ENCODE data around the gene CC2D2A. TPM values are rescaled to one million over a fixed set of nuclear protein-coding genes. Genes with fewer than 3 reads are reported as not detected.

The CC2D2A gene
- total and polyA plus RNA-seq, 10 of the 15 experiments (the other 5 are each of a cell fraction or from before 2014, with no cell fraction given), result 0.04 to 1.1 (median 0.26) TPM

DNA sequence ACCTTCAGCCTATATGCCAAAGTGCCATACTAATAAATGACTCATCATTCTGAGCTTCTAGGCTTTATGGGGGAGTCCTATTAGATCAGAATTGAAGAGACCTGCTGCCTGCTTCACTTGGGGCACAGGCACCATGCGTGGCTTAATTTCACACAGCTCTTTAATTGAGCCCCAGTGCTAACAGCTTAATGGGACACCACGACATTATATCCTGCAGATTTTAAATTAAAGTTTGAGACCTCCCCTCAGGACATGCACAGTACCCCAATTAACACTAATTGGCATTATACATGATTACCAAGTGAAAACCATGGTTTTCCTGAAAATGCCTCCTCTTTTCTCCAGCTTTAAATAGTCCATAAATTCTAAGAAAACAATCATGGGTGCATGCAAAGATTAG, 35.0 kb upstream of the CC2D2A start (continued):
- no peak for TF ChIP-seq SUZ12 (IDR thresholded peaks at IDR 0.05; ENCODE audit: unreplicated experiment)
- TF ChIP-seq NR2C1 (IDR thresholded peaks at IDR 0.05), result no peak
- TF ChIP-seq RAD51 (IDR thresholded peaks at IDR 0.05), result no peak
- TF ChIP-seq NR2F1 (conservative IDR thresholded peaks at IDR 0.05), result no peak
- TF ChIP-seq PAX5 (IDR thresholded peaks at IDR 0.05; ENCODE audit: borderline replicate concordance, low read depth, low read length), result no peak
- no peak for TF ChIP-seq BRCA1 (IDR thresholded peaks at IDR 0.05; ENCODE audit: low read depth, low read length)
- TF ChIP-seq, protein P1, sequence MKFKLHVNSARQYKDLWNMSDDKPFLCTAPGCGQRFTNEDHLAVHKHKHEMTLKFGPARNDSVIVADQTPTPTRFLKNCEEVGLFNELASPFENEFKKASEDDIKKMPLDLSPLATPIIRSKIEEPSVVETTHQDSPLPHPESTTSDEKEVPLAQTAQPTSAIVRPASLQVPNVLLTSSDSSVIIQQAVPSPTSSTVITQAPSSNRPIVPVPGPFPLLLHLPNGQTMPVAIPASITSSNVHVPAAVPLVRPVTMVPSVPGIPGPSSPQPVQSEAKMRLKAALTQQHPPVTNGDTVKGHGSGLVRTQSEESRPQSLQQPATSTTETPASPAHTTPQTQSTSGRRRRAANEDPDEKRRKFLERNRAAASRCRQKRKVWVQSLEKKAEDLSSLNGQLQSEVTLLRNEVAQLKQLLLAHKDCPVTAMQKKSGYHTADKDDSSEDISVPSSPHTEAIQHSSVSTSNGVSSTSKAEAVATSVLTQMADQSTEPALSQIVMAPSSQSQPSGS (IDR thresholded peaks at IDR 0.05; ENCODE audit: low read length), result no peak
- TF ChIP-seq NBN (IDR thresholded peaks at IDR 0.05), result no peak

DNA sequence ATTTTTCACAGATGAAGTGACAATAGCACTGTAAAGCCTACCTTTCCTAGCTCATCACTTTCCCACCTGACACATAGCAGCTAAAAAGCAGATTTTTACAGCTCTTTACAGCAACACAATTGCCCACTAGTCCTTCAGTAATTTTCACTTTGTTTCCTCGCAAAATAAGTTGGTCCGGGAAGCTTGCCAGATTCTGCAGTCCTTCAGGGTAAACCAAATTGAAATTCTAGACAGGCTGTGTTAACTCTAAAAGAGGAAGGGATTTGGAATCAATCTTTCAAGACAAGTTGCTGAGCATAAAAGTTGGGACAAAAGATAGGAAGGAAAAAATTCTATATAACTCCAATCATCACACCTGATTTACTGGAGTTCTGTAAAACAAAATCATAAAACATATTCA, 33.2 kb upstream of the CC2D2A start:
- SMC1A ChIA-PET (ENCODE audit: uncharacterized antibody, unreplicated experiment), result no interaction called here
- H3K27me3 ChIP-seq (replicated peaks in 1 of 2; ENCODE audit: control insufficient read depth in 2 of 2, insufficient read depth in 2 of 2, low read length in 1 of 2), result no peaks in the 10 kb centered on the region
- DNase-seq (ENCODE audit: low read depth, low spot score) (no peak), FAIRE-seq (no peak), ATAC-seq (no peak)
- H4K20me1 ChIP-seq (ENCODE audit: control insufficient read depth, insufficient read depth), result no peaks in the 10 kb centered on the region
- in situ Hi-C loops (cut with MboI) (no loop called here), intact Hi-C loops (cut with micrococcal nuclease; ENCODE audit: unreplicated experiment) (no loop called here)
- H3K36me3 ChIP-seq (ENCODE audit: control insufficient read depth in 2 of 2, insufficient read depth in 2 of 2, low read length in 1 of 2), result no peaks in the 10 kb centered on the region
- H3K27ac ChIP-seq (ENCODE audit: control insufficient read depth, insufficient read depth), result no peak overlapping the region
- no peaks in the 10 kb centered on the region for H3K79me2 ChIP-seq (ENCODE audit: control insufficient read depth, insufficient read depth, low read length)
- H3K9ac ChIP-seq (ENCODE audit: control insufficient read depth, insufficient read depth, low read length), result no peak overlapping the region
- POLR2A ChIA-PET, result interaction anchor here (0.6 kb wide), 1 partner anchor 43 kb away, joined by 3 read pairs; no protein-coding TSS in a partner anchor
- no peaks in the 10 kb centered on the region for H3K9me3 ChIP-seq (replicated peaks; ENCODE audit: control insufficient read depth, insufficient read depth, low read length)
- no peak overlapping the region for H3K4me3 ChIP-seq
- WGBS (ENCODE audit: insufficient coverage, insufficient replicate concordance, low lambda C conversion rate, missing lambda C conversion rate), result 0% methylated on average over 2 of the region's 2 CpGs
- BruUV-seq (replicated peaks), result no TSS peak
- no peak overlapping the region for H2AFZ ChIP-seq (ENCODE audit: control insufficient read depth, low read depth, low read length)
- no peaks in the 10 kb centered on the region for H3K4me1 ChIP-seq (ENCODE audit: control insufficient read depth, insufficient read depth, low read length)
- RAD21 ChIA-PET (ENCODE audit: unreplicated experiment), result no interaction called here
- no peak overlapping the region for H3K4me2 ChIP-seq (ENCODE audit: control insufficient read depth, insufficient read depth)
- TF ChIP-seq IRF4 (IDR thresholded peaks at IDR 0.05; ENCODE audit: low read depth, low read length) (no peak), MTA3 (IDR thresholded peaks at IDR 0.05; ENCODE audit: borderline replicate concordance, low read length) (no peak), JUNB (IDR thresholded peaks at IDR 0.05) (no peak), BHLHE40 (IDR thresholded peaks at IDR 0.05; ENCODE audit: borderline replicate concordance in 1 of 2, low read depth in 2 of 2, low read length in 1 of 2) (no peak), ZBED1 (IDR thresholded peaks at IDR 0.05; ENCODE audit: borderline replicate concordance) (no peak), FOXK2 (IDR thresholded peaks at IDR 0.05) (no peak), ZNF207 (IDR thresholded peaks at IDR 0.05; ENCODE audit: borderline replicate concordance) (no peak), BACH1 (IDR thresholded peaks at IDR 0.05; ENCODE audit: borderline replicate concordance) (no peak), EZH2 (IDR thresholded peaks at IDR 0.05; ENCODE audit: borderline replicate concordance, control insufficient read depth, low read depth, low read length) (no peak), YY1 (IDR thresholded peaks at IDR 0.05; ENCODE audit: low read depth, low read length) (no peak)
- TF ChIP-seq, protein P2, sequence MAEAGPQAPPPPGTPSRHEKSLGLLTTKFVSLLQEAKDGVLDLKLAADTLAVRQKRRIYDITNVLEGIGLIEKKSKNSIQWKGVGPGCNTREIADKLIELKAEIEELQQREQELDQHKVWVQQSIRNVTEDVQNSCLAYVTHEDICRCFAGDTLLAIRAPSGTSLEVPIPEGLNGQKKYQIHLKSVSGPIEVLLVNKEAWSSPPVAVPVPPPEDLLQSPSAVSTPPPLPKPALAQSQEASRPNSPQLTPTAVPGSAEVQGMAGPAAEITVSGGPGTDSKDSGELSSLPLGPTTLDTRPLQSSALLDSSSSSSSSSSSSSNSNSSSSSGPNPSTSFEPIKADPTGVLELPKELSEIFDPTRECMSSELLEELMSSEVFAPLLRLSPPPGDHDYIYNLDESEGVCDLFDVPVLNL (IDR thresholded peaks at IDR 0.05; ENCODE audit: low read depth, low read length), result no peak
- TF ChIP-seq, protein P3, sequence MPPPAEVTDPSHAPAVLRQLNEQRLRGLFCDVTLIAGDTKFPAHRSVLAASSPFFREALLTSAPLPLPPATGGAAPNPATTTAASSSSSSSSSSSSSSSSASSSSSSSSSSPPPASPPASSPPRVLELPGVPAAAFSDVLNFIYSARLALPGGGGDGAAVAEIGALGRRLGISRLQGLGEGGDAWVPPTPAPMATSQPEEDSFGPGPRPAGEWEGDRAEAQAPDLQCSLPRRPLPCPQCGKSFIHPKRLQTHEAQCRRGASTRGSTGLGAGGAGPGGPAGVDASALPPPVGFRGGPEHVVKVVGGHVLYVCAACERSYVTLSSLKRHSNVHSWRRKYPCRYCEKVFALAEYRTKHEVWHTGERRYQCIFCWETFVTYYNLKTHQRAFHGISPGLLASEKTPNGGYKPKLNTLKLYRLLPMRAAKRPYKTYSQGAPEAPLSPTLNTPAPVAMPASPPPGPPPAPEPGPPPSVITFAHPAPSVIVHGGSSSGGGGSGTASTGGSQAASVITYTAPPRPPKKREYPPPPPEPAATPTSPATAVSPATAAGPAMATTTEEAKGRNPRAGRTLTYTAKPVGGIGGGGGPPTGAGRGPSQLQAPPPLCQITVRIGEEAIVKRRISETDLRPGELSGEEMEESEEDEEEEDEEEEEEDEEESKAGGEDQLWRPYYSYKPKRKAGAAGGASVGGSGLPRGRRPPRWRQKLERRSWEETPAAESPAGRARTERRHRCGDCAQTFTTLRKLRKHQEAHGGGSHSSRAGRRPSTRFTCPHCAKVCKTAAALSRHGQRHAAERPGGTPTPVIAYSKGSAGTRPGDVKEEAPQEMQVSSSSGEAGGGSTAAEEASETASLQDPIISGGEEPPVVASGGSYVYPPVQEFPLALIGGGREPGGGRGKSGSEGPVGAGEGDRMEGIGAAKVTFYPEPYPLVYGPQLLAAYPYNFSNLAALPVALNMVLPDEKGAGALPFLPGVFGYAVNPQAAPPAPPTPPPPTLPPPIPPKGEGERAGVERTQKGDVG (CRISPR knock-in tag; IDR thresholded peaks at IDR 0.05), result no peak
- CTCF ChIA-PET, result interaction anchor here (0.5 to 0.9 kb wide), 3 partner anchors 10 to 244 kb away, joined by 3 read pairs; no protein-coding TSS in a partner anchor

All from GM12878 (cell line).